HL-60 (cell line): ENCODE data around the gene NOS1AP.

ENCODE experiments used
- CTCF ChIP-seq: IDR thresholded peaks from one replicate; pipeline ENCODE4 v1.5.1; 2011; ENCODE audit warnings: low read length, control low read depth, inconsistent platforms; ENCODE audit not compliant: insufficient read depth
- SPI1 ChIP-seq: IDR thresholded peaks from 2 replicates; pipeline ENCODE4 v1.6.1; 2012; ENCODE audit warnings: low read depth, mild to moderate bottlenecking, borderline replicate concordance

- TF ChIP-seq SPI1 (peak; percentile 23; the same call in 1 of the 2 replicates), CTCF (peak; percentile 57)
Measured at GRCh38 chr1:162391790-162392563, 322.5 kb downstream of the NOS1AP start.
